Mucosa of descending colon (tissue), 3 donors: ENCODE measurements around the gene AKR1C3. TPM values are rescaled to one million over a fixed set of nuclear protein-coding genes. Genes with fewer than 3 reads are reported as not detected.

Experiments
- ATAC-seq: fragments of 200-7000 bp; cut with Tn5 transposase; one replicate; pipeline ENCODE4 v1.9.1; 2020; ENCODE audit warnings: mild to moderate bottlenecking, moderate library complexity
- DNase-seq, 3 donors: peaks; one replicate each; pipeline ENCODE4 v3.0.0-alpha.2; 2020
- H3K36me3 ChIP-seq: fragments of 200-600 bp; one replicate; pipeline ENCODE4 v1.8.0; 2021; ENCODE audit warnings: low read depth, mild to moderate bottlenecking
- H3K4me1 ChIP-seq: fragments of 200-600 bp; one replicate; pipeline ENCODE4 v1.8.0; 2021; ENCODE audit warnings: low read depth, mild to moderate bottlenecking
- H3K4me3 ChIP-seq: fragments of 200-600 bp; one replicate; pipeline ENCODE4 v1.8.0; 2021; ENCODE audit warnings: mild to moderate bottlenecking
- H3K9me3 ChIP-seq: fragments of 200-600 bp; one replicate; pipeline ENCODE4 v1.8.0; 2021; ENCODE audit warnings: mild to moderate bottlenecking
- CTCF ChIP-seq: fragments of 200-600 bp; IDR thresholded peaks from one replicate; pipeline ENCODE4 v1.8.0; 2022; ENCODE audit warnings: antibody characterized with exemption, mild to moderate bottlenecking
- intact Hi-C, 2 donors: fragments of 100-400 bp; cut with DNase I in 1 of 2; cut with micrococcal nuclease in 1 of 2; formaldehyde crosslinking; loops; one replicate each; pipeline versions ENCODE4 v1.11.0 to v1.11.1; 2022; cut with DNase I, micrococcal nuclease
- total RNA-seq, 3 donors: library from RNA; stranded (reverse); fragmentation: NEBNext Ultra II Directional in 2 of 3; extraction: Animal tissue kit (Norgen Biotek cat#: 25700) in 2 of 3; gene quantifications; one replicate each; pipeline versions ENCODE4 v1.2.1 to v1.2.4, GENCODE V29; 2021 to 2023
- donor health status: DM: no; HTN: no; CAD: no; lungs with moderate emphysema.
- donor health status: DM: no; HTN: no; CAD: no.
- donor health status: DM: no; HTN: yes; CAD: no.

Gene AKR1C3
- total RNA-seq, 3 donors from 2014 or later = 110 to 384 (median 308) TPM

GRCh38 chr10:5142199-5142598, 48.0 kb downstream of the AKR1C3 start:
- TF ChIP-seq CTCF = no peak
- DNase-seq (no peak), ATAC-seq (peak; percentile 71)
- intact Hi-C loops = no loop called here
- peaks cover 5% of the 10 kb centered on the region for H3K9me3 ChIP-seq
- no peak overlapping the region for H3K4me3 ChIP-seq
- H3K4me1 ChIP-seq = no peaks in the 10 kb centered on the region
- no peaks in the 10 kb centered on the region for H3K36me3 ChIP-seq

- ATAC-seq = no peak
- Histone ChIP-seq H3K4me1 (peaks cover 4% of the 10 kb centered on the region), H3K4me3 (no peak overlapping the region), H3K36me3 (no peaks in the 10 kb centered on the region), H3K9me3 (no peaks in the 10 kb centered on the region)
- no peak for DNase-seq
- no peak for TF ChIP-seq CTCF
- intact Hi-C loops = no loop called here
Observed at GRCh38 chr10:5143137-5143536, 48.9 kb downstream of the AKR1C3 start.

GRCh38 chr10:5146920-5147254, 52.7 kb downstream of the AKR1C3 start:
- no peak overlapping the region for H3K4me3 ChIP-seq
- peak in 2 of 3 donors; percentile 35 to 64 for DNase-seq
- ATAC-seq = peak; percentile 43
- H3K9me3 ChIP-seq = peaks cover 5% of the 10 kb centered on the region
- peaks cover 16% of the 10 kb centered on the region for H3K4me1 ChIP-seq
- TF ChIP-seq CTCF = no peak
- H3K36me3 ChIP-seq = no peaks in the 10 kb centered on the region
- intact Hi-C loops = no loop called here

GRCh38 chr10:5147255-5147980, 53.2 kb downstream of the AKR1C3 start:
- intact Hi-C loops = no loop called here
- no peak overlapping the region for H3K4me3 ChIP-seq
- peaks cover 5% of the 10 kb centered on the region for H3K9me3 ChIP-seq
- H3K36me3 ChIP-seq = no peaks in the 10 kb centered on the region
- DNase-seq (peak in 2 of 3 donors; percentile 51 to 77), ATAC-seq (peak; percentile 90)
- TF ChIP-seq CTCF = no peak
- H3K4me1 ChIP-seq = peaks cover 16% of the 10 kb centered on the region

- ATAC-seq = peak; percentile 27
- intact Hi-C loops = no loop called here
Observed at GRCh38 chr10:5147981-5148677, 53.9 kb downstream of the AKR1C3 start.

More at GRCh38 chr10:5147981-5148677, 53.9 kb downstream of the AKR1C3 start:
- Histone ChIP-seq H3K36me3 (no peaks in the 10 kb centered on the region), H3K4me1 (peaks cover 16% of the 10 kb centered on the region), H3K4me3 (no peak overlapping the region), H3K9me3 (peaks cover 5% of the 10 kb centered on the region)
- no peak for TF ChIP-seq CTCF
- no peak for DNase-seq
